Measurements from ENCODE around the gene TRIM38.

The TRIM38 gene

DNA sequence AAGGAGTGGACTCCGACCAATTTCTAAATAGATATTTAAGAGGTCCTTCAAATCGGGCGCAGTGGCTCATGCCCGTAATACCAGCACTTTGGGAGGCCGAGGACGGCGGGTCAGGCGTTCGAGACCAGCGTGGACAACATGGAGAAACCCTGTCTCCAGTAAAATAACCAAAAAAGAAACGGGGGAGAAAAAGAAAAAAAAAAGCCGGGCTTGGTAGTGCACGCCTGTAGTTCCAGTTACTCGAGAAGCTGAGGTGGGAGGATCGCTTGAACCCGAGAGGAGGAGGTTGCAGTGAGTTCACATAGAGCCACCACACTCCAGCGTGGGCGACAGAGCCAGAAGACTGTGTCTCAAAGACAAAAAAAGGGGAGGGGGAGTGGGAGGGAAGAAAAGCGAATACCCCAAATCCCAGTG is 71.3 kb downstream of the TRIM38 start:
- Histone ChIP-seq H3K79me2 (ENCODE audit: control insufficient read depth, insufficient read depth, low read length, unreplicated experiment) (peaks cover 8% of the 10 kb centered on the region), H3K4me3 (ENCODE audit: low read depth, low read length) (peak overlapping the region; percentile 85), H2AFZ (ENCODE audit: low read length, unreplicated experiment) (peak overlapping the region; percentile 3), H3K27ac (ENCODE audit: low read depth, low read length) (peak overlapping the region; percentile 80), H3K4me1 (ENCODE audit: control insufficient read depth, insufficient read depth, low read length, unreplicated experiment) (peaks cover 22% of the 10 kb centered on the region), H3K36me3 (ENCODE audit: insufficient read depth, low read length) (no peaks in the 10 kb centered on the region), H3K27me3 (ENCODE audit: insufficient read depth, low read length) (no peaks in the 10 kb centered on the region)

DNA sequence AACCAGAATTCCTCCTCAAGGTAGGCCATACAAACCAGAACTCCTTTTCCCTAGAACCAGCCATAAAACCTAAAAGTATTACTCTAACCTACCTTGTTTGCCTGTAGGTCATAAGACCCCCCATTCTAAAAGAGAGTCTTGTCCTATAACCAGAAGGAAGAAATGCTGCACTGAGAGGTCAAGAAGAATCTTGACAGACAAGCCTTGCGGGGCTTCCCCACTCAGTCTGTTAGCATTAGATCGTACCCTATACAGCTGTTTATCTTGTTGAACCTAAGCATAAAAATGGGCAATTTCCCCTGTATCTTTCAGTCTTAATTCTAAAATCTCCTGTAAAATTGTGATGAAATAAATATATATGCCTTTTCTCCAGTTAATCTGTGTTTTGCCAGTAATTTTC is 72.3 kb downstream of the TRIM38 start:
- no peak overlapping the region for H2AFZ ChIP-seq (ENCODE audit: low read length, unreplicated experiment)
- peaks cover 16% of the 10 kb centered on the region for H3K4me1 ChIP-seq (ENCODE audit: control insufficient read depth, insufficient read depth, low read length, unreplicated experiment)
- peaks cover 6% of the 10 kb centered on the region for H3K79me2 ChIP-seq (ENCODE audit: control insufficient read depth, insufficient read depth, low read length, unreplicated experiment)
- peak overlapping the region; percentile 80 for H3K27ac ChIP-seq (ENCODE audit: low read depth, low read length)
- no peaks in the 10 kb centered on the region for H3K27me3 ChIP-seq (ENCODE audit: insufficient read depth, low read length)
- H3K4me3 ChIP-seq (ENCODE audit: low read depth, low read length) = no peak overlapping the region
- H3K36me3 ChIP-seq (ENCODE audit: insufficient read depth, low read length) = no peaks in the 10 kb centered on the region

Data from ACC112 (cell line).